GM21619 (cell line): ENCODE data around the gene PPP6R2.
A peak's percentile ranks its signal among the peaks of the same experiment; 100 is the strongest.

Source experiments
- ATAC-seq: cut with Tn5 transposase; IDR thresholded peaks from one replicate; pipeline ENCODE4 v1.9.1; 2021; ENCODE audit not compliant: unreplicated experiment

Gene PPP6R2

DNA sequence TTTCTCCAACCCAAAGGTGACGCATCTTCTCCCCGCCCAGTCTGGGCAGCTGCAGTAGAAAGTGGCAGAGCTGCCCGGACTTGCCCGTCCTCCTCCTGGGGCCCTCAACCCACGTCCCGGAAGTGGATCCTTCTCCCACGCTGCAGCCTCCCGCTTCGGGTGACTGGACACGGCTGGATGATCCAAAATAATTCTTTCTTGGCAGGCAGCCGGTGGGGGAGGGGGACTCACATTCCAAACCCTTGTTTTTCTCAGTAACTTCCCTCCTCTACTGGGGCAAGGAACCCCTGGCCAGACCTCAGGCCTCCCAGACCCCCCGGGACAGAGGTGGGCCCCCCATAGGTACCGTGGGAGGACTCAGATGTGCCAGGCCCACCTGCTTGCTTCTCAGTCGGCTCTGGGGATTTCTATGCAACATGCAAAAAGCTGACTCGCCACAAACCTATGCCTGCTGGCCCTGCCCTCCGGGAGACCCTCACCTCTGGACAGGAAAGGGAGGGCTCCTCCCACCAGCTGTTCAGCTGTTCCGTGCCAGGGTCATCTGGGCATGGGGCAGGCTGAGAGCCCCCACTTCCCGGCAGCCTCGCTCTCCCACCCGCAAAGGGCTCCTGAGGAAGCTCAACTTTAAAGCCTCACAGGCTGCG lies 37.1 kb upstream of the PPP6R2 start:
- ATAC-seq, result no peak

DNA sequence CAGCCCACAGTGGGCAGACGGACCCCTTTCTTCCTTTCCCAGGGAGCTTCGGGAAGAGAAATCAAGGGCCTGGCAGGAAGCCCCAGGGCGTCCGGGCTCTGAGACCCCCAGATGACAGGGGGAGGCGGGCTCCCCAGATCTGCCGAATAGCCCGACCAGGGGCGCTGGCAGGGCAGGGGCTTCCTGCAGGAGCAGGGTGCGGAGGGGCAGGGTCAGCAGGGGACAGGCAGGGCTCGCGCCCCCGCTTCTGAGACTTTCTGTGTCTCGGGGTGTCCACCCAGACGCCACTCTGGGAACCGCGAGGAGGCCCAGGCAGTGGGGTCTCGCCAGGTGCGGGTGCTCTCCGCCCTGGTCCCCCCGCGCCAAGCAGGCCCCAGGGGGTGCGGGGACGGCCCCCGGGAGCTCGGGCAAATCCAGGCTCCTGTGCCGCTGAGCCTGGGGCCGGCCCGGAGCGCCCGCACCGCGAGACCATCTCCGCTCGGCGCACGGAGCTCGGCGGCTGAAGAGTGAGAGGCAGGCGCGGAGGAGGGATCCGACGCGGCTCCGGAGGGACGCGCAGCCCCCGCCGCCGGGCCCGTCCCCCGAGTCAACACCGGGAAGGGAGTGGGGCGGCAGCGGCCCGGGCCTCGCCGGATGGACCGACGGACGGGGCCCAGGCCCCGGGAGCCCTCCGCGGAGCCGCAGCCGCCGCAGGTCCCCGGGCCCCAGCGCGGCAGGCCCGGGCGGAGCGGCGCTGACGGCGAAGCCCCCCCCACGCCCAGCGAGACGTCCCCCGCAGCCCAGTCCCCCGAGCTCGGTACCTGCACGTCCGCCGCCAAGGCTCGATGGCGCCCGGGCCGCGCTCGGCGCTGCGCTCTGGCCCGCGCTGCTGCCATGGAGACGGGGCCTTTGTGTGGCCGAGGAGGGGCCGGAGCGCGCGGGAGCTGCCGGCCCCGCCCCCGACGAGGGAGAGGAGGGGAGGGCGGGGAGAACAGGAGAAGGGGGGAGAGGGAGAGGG lies 36.1 kb upstream of the PPP6R2 start, which contains the start of gene PLXNB2:
TSS of gene PLXNB2 (minus strand) at position 894 of the 997 bp plus-strand sequence. CDS start 17,062 bp downstream, outside the sequence.
- ATAC-seq, result no peak

GRCh38 chr22:50307890-50308596 lies 35.1 kb upstream of the PPP6R2 start:
- ATAC-seq, result no peak

GRCh38 chr22:50308597-50308935 lies 34.6 kb upstream of the PPP6R2 start:
- ATAC-seq, result no peak

- ATAC-seq, result no peak
Measured at GRCh38 chr22:50308986-50309600, 34.0 kb upstream of the PPP6R2 start.

- ATAC-seq, result no peak
Measured at GRCh38 chr22:50309601-50309991, 33.5 kb upstream of the PPP6R2 start.

DNA sequence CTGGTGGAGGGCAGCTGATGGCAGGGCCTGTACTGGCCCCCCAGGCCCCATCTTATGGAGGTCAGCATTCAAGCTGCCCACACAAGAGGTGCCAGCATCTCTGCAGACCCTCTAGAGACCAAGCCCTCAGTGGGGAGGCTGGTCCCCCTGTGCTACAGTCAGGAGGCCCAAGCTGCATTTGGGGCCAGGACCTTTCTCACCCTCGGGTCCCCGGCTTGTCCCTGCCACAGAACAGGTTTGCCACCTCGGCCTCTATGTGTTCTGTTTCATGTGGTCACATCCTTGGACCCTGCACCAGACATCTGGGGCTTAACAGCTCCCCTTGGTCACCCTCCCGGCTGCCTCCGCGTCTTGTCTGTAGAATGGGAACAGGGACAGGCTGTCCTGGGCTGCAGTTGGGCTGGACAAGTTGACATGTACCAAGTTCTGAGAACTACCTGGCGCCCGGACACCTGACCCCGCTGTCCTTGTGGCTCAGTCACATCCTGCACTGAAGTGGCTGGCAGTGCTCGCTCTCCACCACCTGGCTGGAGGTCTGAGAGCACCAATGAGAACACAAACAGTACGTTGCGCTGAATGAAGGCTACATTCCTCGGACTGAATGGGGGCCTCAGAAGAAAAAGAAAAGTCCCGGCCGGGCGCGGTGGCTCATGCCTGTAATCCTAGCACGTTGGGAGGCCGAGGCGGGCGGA lies 33.0 kb upstream of the PPP6R2 start:
- ATAC-seq, result no peak

GRCh38 chr22:50310949-50311444 lies 32.1 kb upstream of the PPP6R2 start:
- ATAC-seq, result no peak

DNA sequence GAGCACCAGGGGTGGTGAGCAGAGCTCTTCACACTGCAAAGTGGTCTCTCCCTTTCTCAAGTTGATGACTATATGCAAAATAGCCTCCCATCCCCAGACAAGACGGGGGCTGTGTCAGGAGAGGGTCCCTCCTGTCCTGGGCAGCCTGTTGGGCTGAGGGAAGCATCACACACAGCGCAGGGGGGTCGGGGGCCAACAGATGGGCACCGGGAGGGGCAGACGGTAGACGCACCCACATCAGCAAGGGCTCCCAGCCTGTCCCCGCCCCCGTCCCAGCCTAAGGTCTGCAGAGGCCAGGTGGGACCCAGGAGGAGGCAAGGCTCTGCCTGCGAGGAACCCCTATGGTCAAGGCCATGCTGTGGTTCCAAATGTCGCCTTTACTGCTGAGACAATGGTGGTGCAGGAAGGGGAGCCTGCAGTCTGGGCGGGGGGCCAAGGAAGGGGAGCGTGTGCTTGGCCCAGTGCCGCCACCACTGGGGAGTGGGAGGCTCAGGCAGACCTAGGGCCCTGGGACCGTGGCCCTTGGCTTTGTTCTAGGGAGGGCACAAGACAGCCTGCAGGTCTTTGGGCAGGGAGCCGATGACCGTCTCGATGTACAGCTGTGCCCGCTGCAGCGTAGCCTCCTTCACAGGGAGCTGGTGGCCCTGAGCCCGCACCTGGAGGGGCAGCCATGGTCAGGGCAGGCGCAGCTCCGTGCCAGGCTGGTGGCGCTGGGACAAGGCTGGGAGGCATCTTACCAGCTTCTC lies 31.3 kb upstream of the PPP6R2 start:
- no peak for ATAC-seq

GRCh38 chr22:50312371-50312770 lies 30.8 kb upstream of the PPP6R2 start:
- no peak for ATAC-seq

DNA sequence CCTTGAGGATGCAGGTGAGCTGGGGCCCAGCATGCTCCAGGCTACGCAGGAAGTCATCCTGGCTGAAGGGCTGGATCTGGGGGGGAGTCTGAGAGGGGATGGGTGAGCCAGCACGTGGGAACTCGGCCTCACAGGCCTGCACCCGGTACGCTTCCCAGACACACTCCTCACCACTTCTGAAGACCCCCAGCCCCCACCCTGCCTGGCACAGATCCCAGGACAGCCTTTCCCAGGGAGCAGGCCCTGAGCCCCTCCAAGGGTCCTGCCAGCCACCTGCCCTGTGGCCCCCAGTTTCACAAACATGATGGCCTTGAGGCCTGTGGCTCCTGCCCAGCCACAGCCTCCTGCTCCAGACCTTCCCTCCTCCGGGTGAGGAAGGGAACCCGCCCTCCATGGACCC lies 30.1 kb upstream of the PPP6R2 start:
- ATAC-seq, result no peak

GRCh38 chr22:50313600-50313999 lies 29.5 kb upstream of the PPP6R2 start:
- ATAC-seq, result no peak

DNA sequence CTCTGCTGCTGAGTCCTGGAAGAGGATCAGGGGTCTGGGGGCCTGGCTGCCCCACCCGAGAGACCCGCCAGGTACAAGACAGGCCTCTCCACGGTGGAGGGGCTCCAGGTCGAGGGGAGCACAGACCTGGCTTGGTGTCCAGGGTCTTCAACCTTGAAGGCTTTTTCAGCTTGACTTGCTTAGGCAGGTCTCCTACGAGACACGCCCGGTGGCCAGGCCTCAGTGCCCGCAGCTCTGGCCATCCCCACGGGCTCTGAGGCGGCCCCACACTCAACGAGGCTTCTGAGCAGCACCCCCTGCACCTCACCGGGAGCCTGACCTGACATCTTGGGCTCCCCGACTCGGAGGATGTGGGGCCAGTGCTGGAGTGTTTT lies 29.1 kb upstream of the PPP6R2 start:
- ATAC-seq, result no peak

DNA sequence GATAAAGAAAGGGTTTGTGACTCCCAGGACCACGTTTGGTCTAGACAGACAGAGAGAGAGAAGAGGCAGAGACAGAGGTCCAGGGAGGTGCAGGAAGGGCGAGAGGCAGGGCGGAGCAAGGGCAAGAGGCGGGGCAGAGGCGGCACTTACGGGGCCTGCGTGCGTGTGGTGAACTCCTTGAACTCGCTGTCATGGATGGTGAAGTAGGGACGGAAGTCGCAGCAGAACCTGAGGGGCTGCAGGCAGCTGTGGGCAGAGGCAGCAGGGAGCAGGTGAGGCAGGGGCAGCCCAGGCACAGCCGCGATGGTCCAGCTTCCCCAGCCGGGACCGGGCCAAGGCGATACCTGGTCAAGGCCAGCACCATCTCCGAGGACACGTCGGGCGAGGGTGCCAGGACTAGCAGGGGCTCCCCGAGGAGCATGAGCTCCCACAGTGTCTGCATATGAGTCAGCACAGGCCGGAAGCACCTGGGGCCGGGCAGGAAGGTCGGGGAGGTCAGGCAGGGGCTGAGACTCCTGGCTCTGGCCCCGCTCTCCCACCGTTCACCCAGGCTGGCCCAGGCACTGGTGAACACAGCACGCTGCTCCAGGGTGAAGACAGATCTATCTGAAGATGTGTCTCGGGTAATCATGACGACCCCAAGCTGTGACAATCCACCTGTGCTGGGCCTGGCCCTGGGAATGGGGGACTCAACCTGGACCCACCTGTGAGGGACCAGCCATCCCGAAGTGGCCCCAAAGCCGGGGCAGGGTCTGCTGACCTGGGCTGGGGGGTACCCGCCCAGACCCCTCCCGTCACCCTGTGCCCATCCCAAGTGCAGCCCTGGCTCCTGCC lies 28.5 kb upstream of the PPP6R2 start:
- ATAC-seq, result peak; percentile 74

DNA sequence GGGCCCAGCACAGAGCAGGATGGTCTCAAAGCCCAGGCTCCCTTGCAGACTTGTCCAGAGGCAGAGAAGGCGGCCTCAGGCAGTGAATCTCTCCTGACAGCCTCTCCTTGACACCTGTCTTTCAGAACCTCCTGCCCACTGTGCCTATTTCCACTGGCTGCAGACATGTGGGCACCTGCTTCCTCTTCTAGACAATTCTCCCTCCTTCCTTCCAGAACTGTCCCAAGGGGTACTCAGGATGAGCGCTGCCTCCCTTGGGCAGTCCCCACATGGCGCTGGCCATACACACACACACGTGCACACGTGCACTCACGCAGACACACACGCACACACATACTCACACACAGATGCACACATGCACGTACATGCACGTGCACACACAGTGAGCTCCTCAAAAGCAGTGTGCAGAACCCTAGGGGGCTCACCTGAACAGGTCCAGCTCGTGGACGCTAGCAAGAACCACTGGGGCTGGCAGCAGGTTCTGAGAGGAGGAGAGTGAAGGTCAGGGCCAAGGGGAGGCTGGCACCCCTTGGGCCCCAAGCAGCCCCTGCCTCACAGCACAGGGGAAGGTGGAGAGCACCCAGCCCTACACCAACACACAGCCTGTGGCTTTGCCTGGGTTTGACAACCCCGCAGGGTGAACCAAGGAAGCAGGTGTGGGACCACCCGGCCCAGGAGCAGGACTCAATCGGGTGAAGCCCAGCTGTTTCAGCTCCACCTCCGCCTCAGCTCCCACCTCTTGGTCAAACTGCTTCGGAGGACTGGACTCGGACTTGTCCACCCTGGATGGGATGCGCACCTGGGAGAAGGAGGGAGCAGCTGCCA lies 27.6 kb upstream of the PPP6R2 start:
- ATAC-seq, result no peak

DNA sequence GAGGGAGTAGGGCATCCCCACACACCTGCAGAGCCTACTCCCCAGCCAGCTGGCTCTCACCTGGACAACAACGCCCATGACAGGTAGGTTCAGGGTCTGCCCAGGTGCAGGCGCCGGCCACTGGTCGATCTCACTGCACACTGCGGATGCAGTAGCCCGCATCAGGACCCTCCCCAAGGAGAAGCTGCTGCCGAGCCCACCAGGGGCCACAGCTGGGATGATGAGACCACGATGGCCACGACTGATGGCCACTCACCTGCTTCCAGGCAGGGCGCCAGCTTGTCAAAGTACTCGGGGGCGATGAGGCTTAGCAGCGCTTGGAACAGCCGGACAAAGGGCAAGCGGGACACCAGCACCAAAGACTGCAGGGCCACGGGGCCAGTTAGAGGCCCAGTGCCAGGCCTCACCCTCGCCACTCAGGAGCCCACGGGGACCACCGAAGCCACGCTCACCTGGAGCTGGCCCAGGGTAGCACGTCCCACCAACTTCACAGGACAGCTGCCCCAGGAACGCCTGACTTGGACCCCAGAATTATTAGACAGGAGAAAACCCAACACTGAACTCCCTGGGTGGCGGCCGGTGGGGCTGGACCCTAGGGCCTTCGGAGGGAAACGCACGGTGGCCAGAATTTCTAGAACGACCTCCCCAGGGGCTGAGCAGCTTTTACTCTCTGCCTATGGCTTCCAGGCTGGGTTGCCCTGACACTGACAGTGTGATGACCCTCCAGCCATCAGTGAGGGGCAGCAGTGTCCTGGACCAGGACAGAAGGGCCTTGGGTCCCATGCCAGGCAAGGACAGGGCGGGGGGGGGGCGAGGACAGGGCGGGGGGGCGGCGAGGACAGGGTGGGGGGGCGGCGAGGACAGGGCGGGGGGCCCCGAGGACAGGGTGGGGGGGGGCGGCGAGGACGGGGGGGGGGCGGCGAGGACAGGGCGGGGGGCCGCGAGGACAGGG lies 26.7 kb upstream of the PPP6R2 start:
- ATAC-seq, result no peak

GRCh38 chr22:50317178-50317577 lies 25.9 kb upstream of the PPP6R2 start:
- ATAC-seq, result no peak
